Activated CD4-positive, alpha-beta T cell treated with anti-CD3 and anti-CD28 coated beads, Interleukin-10, Interleukin-2, amounts not matched to agents 100 ng/mL and 50 ng/mL, durations not matched to agents 16 hours and 8 hours (primary cell): Measurements from ENCODE around the gene DUSP5.

Experiments
- DNase-seq: peaks from one replicate; pipeline ENCODE4 v3.0.0-alpha.2; 2020

The DUSP5 gene

DNA sequence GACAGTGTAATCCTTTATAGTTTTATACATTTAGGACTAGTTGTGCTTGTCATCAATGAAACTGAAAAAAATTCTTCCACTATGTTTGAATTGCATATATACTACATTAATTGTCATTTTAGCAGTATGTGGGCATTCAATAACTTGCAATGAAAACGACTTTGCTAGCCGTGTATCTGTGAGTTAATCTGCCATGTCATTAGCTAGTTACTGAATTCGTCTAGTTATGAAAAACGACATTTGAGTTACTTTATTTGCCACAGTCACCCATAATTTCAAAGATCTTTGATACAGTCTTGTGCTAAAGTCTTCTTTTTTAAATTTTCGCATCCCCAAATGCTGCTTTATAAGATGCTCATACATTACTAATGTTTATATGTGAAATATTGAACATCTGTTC lies 51.5 kb downstream of the DUSP5 start:
- no peak for DNase-seq

DNA sequence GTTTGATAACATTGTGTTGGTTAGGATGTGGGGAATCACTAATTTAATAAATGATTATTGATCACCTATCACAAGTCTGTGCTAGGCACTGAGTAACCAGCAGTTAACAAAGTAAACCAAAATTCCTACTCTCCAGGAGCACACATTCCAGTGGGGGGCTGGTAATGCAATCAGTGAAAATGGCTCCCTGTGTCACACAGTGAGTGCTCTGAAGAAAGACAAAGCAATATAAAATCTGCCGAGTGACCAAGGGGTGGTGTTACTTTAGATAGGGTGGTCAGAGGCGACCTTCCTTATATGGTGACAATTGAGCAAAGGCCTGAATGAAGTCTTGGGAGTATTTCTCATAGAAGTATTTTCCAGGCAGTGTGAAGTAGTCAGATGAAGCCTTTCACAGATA lies 56.2 kb downstream of the DUSP5 start:
- no peak for DNase-seq

GRCh38 chr10:110556296-110556695 lies 58.6 kb downstream of the DUSP5 start:
- no peak for DNase-seq

DNA sequence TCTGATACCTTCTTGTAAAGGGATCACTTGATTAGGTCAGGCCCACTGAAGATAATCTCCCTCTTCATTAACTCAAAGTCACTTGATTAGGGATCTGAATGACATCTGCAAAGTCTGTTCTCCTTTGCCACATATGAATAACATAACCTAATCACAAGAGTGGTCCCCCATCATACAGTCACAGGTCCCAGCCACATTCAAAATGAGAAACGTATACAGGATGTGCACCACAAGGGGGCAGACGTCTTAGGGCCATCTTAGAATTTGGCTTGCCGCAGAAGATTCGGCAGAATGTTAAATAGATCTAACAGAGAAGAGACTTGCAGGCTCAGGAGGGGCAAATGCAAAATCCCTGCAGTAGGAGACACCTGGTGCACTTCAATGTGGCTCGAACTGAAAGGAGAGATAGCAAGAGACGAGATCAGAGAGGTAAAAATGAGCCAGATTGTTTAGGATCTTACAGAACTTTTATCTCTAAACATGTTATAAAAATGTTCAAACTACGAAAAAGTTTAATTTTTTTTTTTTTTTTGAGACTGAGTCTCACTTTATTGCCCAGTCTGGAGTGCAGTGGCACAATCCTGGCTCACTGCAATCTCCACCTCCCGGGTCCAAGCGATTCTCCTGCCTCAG lies 59.4 kb downstream of the DUSP5 start:
- DNase-seq, result peak; percentile 76

DNA sequence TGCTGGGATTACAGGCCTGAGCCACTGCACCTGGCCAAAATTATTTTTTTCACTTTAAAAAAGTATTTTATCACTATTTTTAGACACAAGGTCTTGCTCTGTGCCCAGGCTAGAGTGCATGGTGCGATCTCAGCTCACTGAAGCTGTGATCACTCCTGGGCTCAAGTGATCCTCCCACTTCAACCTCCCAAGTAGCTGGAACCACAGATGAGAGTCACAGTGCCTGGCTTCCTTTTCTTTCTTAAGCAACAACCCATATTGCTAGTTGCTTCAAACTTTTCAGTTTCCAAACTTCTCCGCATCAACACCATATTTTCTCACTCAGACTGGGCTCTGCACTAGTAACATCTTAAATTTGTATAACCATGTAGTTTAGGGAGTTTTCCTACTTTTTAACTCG lies 60.3 kb downstream of the DUSP5 start:
- DNase-seq, result no peak

GRCh38 chr10:110560012-110560411 lies 62.3 kb downstream of the DUSP5 start:
- DNase-seq, result no peak
